ENCODE data around the gene PTPRD.

The PTPRD gene

DNA sequence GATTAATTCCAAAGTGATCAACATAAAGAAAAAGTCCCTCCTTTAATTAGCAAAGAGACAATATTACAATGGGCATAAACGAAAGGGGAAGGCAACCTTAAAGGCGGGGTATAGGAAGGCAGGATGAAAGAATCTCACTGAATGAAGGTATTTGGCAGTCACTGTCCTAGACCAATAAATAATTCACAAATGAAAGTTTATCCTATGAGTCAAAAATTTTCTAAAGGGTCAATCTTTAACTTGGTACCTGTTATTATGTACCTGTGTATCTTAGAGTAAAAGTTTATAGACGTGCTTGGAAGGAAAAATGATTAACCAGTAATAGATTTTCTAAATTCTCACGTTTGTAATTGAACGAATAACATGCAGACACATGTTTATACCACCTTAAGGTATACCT is 1867.5 kb downstream of the PTPRD start:
- no peak for DNase-seq (ENCODE audit: low read depth in 2 of 3, low spot score in 1 of 3)

DNA sequence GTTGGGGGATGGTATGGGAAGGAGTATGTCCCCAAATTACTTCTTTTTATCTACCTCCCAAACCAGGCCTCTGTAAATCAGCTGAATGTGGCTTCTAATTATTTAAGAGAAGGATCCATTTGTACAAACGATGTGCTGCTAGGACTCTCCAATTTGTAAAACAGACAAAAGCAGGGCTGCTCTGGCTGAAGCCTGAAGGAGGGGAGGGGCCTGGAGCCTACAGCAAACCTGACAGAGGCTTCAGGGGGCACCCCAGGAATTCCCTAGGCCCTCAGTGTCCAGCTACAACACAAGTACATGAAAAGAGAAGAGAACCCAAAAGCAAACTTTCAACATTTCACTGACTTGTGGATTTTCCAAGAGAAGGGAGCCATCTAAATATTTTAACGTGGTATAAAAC is 1873.9 kb downstream of the PTPRD start:
- DNase-seq (ENCODE audit: low read depth in 2 of 3, low spot score in 1 of 3), result no peak

DNA sequence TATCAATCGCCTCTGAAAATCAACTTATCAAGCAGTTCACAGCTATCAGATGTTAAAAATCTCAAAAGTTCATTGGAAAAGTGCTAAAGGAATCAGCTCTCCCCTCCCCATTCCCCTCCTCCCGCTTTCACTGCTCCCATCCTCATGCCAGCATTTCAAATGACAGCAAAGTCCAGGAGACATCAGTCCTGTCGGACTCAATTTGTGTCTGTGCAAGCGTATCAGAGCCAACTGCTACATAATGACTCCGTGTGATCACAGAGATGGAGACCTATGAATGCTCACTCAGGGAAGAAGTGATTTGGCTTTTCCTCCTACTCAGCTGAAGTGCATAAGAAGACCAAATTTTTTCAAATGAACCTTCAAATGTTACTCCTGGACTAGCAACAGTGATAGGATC is 1876.0 kb downstream of the PTPRD start:
- DNase-seq (ENCODE audit: low read depth in 2 of 3, low spot score in 1 of 3), result no peak

DNA sequence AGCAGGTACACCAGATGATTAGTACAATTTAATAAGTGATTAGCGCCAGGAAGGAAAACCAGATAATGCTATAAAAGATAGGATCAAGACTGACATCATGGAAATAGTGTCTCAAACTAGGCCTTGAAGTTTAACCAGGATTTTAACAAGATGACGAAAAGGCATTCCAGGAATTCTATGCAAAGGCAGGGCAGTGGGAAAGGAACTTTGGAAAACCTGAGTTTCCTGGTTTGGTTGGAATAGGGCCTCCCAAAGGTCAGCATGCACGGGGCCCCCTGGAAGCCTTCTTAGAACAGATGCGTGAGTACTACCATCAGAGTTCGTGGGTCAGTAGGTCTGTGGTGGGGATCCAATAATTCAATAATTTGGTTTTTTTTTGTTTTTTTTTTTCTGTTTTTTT is 1878.0 kb downstream of the PTPRD start:
- no peak for DNase-seq (ENCODE audit: low read depth in 2 of 3, low spot score in 1 of 3)

DNA sequence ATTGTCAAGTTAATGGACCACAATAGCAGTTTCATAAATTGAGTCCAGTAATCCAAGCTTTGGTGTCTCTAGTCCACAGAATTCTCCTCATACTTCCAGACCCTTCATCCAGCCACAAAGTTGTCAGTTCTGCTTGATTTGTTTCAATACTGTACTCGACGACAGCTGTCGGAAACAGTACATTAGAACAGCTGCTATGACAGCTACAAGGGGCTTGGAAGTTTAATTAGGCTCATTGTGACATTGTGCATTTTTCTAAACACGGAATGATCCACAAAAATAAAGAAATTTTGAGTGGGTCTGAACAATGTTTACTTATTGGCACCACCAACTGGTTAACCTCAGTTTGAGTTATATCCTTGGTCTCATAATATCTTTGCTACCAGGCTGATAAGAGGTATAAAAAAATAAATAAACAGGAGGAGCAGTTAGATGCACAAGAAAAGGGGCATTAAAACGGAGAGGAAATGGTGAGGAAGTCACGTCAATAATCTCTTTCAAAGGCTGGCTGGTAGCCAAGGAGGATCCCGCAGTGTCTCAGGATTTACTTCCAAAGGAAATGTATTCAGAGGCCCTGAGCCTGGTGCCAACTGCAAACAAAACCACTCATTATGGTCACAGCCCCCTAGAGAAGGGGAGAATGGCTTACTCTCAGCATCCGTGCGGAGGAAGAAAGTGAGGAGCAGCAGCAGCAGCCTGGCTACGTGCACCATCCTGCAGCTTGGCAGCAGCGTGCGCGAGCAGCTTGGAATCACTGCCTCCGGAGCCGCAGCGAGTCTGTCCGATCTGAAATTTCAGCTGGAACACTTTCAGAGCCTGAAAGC is 1879.5 kb downstream of the PTPRD start:
- no peak for DNase-seq (ENCODE audit: low read depth in 2 of 3, low spot score in 1 of 3)

DNA sequence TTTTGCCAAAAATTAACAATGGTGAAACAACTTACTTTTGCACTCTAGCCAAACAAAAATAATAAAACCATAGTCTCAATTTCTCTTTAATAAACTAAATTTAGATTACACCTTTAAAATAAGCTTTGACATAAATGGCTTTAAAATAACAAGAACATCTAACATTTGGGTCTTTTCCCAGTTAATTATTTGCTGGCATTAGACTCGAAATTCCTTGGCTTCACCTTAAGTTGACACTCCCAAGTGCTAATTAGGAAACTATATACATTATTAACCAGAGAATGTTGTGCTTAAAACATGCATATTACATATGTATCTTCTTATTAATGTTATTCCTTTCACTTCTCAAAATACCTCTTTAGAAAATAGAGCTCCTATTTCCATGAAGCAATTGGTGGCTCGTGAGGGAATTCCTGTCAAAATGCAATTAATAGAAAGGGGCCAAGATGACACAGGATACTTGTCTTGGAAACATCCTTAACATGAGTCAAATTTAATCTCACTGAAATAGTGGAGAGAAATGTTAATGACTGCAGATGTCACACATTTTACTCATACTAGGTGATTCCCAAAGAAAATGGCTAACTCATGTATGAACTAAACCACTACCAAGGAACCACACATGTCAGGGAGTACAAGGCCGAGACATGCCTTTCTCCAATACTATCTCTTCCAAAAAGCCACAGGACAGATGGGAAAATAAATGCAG is 1880.3 kb downstream of the PTPRD start:
- DNase-seq (ENCODE audit: low read depth in 2 of 3, low spot score in 1 of 3), result no peak

DNA sequence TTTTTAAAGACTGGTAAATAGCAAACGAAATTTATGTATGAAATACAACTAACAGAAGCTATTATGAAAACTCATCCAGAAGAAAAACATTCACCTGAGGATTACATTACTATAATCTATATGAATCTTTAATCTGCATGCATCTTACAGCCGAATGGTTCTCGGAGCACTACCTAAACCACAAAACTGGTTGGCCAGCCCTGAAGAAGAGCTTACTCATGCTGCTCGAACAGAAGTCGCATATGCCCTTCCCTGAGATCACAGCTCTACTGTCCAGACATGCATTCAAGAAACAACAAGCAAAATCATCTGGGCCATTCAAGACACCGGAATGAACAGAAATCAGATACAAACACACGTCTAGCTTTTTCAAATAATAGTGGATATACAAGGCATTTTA is 1882.2 kb downstream of the PTPRD start:
- DNase-seq (ENCODE audit: low read depth in 2 of 3, low spot score in 1 of 3), result no peak

DNA sequence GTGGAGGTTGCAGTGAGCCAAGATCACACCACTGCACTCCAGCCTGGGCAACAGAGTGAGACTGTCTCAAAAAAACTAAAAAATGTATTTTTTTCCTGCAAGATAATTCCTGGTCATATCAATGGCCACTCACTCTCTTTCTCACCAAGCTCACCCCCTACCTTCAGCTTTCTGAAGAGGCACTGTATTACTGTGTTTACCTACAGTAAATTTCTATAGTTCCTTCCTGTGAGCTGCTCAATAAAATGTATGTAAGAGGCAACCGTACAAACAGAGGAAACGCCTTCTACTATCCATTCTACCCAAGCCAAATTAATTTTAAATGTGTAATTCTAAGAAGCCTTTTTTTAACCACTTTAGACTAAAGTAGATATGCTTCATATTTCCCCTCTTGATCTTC is 1883.9 kb downstream of the PTPRD start:
- no peak for DNase-seq (ENCODE audit: low read depth in 2 of 3, low spot score in 1 of 3)

DNA sequence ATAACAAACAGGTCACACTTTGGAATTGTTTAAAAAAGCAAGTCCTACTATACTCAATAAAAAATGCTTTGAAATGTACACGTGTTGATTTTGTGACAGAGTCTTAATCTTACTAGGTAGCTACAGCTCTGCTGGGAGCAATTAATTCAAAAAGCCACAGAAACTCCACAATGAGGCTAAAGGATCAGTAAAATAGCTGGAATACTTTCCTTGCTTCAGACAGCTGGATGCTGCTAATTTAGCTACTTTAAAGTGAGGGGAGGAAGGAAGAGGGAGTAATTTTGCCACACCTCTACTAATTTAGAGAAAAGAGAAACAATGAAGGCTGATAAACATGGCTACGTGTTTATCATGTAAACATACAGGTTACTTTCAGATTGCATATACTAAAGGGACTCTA is 1885.6 kb downstream of the PTPRD start:
- no peak for DNase-seq (ENCODE audit: low read depth in 2 of 3, low spot score in 1 of 3)

DNA sequence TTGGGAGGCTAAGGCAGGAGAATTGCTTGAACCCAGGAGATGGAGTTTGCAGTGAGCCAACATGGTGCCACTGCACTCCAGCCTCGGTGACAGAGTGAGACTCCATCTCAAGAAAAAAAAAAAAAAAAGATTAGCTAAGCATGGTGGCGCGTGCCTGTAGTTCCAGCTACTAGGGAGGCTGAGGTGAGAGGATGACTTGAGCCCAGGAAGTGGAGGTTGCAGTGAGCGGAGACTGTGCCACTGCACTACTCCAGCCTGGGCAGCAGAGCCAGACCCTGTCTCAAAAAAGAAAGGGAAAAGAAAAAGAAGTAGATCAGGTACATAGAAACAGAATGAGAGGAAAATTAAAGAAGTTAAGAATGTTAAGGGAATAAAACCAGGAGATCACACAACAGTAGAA is 1886.1 kb downstream of the PTPRD start:
- no peak for DNase-seq (ENCODE audit: low read depth in 2 of 3, low spot score in 1 of 3)

DNA sequence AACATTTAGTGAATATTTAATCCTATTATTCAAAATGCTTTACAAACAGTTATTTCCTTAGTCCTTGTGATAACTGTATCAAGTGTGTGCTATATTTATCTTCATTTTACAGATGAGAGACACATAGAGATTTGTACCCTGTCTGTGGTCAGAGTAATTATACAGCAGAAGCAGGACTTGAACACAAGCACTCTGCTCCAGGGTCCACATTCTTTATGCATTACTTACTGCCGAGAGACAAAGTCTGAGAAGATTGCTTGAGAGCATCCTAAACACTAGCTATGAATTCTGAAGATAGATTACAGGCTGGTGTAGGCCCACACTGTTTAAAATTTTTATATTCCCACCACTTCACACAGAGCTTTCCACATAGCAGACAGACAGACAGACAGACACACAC is 1887.2 kb downstream of the PTPRD start:
- DNase-seq (ENCODE audit: low read depth in 2 of 3, low spot score in 1 of 3), result no peak

DNA sequence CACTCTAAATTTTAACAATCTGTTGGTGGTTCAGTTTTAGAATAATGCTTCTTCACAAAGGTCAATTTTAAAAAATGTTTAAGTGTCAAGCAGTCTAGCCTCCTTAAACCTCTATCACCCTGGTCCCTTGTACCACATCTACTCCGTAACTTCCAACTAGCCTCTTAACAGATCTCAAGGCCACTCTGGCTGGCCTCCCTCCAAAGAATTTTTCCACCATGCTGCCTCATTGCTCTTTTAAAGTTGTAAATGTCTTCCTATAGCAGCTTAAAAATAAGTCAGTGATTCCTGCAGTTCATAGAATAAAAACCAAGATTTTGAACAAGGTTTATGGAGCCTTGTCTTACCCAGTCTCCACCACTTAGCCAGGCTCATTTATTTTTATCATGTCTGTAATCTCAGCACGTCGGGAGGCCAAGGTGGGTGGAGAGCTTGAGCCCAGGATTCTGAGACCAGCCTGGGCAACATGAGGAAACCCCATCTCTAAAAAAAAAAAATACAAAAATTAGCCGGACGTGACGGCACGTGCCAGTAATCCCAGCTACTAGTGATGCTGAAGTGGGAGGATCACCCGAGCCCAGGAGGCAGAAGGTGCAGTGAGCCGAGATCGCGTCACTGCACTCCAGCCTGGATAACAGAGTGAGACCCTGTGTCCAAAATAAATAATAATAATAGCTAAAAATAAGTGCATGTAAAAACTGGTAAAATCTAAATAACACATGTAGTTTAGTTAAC is 1888.4 kb downstream of the PTPRD start:
- no peak for DNase-seq (ENCODE audit: low read depth in 2 of 3, low spot score in 1 of 3)

DNA sequence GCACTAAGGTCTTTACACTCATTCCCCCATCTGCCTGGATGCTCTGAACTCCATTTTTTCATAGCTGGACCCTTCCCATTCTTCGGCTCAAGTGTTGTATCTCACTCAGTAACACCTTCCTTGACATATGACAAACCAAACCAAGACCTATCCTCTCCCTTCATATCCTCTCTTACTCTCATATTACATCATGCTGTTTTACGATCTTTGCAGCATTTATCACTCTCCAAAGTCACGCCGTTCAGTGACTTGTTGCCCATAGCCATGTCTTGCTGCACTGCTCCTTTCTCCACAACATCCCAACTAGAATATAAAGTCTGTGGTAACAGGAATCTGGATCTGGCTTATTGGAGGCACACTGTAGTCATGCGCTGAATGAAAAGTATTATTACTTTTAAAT is 1889.6 kb downstream of the PTPRD start:
- DNase-seq (ENCODE audit: low read depth in 2 of 3, low spot score in 1 of 3), result no peak

DNA sequence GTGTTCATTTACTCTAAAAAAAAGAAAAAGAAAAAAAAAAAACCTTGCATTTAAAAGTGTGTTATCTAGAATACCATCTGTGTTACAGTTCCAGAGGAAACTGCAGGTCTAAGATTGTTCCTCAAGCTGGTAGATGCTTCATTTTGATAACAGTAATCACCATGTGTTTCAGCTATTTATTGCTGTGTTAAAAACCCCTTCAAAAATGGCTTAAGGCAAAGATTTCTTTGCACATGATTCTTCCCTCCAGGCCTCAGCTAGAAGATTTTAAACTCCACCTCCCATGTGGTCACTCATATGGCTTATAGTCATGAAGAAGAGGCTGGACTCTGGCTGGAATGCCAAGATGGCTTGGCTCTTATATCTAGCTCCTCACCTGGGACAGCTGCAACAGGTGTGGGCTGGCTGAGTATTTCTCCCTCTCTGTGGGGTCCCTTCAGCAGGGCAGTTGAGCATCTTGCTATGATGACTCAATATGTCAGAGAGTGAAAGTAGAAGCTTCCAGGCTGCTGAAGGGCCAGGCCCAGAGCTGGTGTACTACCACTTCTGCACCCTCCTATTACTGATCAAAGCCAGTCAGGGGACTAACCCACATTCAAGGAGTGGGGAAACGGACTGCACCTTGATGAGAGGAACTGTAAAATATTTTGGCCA is 1892.8 kb downstream of the PTPRD start:
- no peak for DNase-seq (ENCODE audit: low read depth in 2 of 3, low spot score in 1 of 3)

DNA sequence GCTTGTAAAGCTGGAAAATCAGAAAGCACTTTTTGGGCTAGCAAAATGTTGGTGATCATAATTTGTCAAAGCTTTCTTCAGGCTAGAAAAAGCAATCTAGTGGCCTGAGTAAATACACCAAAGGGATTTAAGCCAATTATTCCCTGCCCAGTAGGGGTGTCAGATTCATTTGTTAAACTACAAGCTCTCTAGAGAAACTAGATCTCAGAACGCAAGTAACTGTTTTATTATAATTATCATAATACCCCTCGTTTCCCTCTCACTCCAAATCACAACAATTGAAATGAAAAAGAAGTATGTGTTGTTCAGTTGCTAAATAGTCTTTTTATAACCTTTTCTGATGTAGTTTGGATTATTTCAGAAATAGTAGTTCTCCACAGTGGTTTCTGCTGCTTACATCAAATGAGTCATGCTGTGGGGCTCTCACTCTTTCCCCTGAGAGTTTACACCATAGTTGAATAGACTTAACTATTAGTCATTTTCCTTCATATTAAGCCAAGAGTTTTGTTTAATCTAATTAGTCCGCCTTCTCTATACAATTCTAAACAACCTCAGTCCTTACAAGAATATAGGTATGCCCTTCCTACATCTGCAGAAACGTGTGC is 1894.6 kb downstream of the PTPRD start:
- DNase-seq (ENCODE audit: low read depth in 2 of 3, low spot score in 1 of 3), result no peak

DNA sequence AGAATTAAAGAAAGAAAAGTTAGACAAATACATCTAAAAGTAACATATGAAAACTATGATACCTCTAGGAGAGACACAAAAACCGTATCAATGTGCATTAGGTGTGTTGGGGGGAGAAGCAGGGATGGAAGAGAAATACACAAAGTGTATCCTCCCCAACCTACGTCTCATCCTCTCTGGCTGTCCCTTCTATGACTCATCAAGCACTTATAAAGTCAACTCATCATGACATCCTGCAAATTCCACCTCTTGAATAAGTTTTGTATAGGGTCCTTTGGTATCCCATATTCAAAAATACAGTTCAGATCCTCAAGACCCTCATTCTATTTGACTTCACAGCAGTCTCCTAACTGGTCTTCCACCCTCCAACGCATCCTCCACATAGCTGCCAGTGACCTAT is 1895.7 kb downstream of the PTPRD start:
- DNase-seq (ENCODE audit: low read depth in 2 of 3, low spot score in 1 of 3), result no peak

DNA sequence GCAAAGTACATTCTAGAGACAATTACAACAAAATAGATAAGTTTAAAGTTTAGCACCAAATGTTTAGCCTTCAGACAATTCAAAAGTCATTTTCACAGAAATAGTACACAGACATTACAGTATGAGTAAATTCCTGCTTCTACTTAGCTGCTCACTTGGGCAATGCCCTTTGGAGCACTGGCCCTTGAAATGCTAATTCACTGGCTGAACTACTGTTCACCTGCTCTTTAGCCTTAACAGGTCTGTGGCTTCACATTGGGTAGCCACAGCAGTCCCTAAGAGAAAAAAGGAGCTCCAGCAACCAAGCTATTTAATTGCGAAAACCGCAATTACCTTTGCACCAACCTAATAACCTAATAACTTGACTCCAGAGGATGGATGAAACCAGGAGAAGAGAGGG is 1897.0 kb downstream of the PTPRD start:
- DNase-seq (ENCODE audit: low read depth in 2 of 3, low spot score in 1 of 3), result no peak

DNA sequence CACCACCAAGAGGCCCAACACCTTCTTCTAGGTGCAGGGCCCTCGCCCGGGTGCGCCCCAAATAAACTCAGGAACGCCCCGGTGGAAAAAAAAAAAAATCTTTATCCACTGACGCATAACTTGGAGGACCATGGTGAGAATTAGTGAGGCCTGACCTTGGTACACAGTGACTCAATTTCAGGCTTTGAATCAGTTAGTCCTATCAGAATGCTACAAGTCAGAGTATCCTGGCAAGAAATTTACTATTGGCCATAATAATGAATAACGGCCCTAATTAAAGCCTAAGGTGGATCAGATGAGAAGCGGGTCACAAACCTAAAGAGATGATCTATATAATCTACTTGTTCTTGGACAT is 1899.0 kb downstream of the PTPRD start:
- no peak for DNase-seq (ENCODE audit: low read depth in 2 of 3, low spot score in 1 of 3)

DNA sequence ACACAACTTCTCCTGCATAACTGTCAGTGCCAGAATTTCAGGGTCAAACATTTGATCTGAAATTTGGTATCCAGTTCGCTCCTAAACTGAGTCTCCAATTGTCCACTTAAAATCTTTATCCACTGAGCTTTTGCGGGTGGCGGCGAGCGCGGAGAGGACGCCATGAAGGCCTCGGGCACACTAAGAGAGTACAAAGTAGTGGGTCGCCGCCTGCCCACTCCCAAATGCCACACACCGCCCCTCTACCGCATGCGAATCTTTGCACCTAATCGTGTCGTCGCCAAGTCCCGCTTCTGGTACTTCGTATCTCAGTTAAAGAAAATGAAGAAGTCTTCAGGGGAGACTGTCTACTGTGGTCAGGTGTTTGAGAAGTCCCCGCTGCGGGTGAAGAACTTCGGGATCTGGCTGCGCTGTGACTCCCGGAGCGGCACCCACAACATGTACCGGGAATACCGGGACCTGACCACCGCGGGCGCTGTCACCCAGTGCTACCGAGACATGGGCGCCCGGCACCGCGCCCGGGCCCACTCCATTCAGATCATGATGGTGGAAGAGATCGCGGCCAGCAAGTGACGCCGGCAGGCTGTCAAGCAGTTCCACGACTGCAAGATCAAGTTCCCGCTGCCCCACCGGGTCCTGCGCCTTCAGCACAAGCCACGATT is 1899.5 kb downstream of the PTPRD start:
- no peak for DNase-seq (ENCODE audit: low read depth in 2 of 3, low spot score in 1 of 3)

DNA sequence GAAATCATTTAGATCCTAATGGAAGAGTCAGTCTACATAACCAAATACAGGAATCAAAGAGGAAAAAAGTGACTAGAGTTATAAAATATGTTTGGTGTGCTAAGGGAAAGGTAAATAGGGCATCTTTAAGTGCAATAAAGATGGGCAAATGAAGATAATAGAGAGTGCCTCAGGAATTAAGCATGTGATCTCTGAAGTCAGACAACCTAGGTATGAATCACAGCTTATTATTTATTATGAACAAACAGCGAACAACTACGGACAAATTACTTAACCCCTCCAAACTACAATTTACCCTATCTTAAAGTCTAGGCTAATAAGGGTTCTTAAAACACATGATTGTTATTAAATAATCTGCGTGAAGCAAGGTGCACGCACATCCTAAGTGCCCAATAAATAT is 1903.1 kb downstream of the PTPRD start:
- no peak for DNase-seq (ENCODE audit: low read depth in 2 of 3, low spot score in 1 of 3)

DNA sequence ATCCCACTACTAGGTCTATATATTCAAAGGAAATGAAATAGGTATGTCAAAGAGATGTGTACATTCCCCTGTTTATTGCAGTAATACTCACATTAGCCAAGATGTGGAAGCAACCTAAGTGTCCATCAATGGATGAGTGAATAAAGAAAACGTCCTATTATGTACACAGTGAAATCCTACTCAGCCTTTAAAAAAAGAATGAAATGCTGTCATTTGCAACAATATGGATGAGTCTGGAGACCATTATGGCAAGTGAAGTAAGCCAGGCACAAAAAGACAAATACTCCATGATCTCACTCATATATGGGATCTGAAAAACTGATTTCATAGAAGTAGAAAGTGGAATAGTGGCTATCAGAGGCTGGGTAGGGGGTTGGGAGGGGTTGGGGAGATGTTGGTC is 1904.1 kb downstream of the PTPRD start:
- no peak for DNase-seq (ENCODE audit: low read depth in 2 of 3, low spot score in 1 of 3)
